A549 (cell line): ENCODE data around the gene OTOR. TPM values are rescaled to one million over a fixed set of nuclear protein-coding genes. Genes with fewer than 3 reads are reported as not detected.

ENCODE experiments used
- ATAC-seq, 2 experiments: fragments of 200-7000 bp in 1 of 2; fragments of >200 bp in 1 of 2; cut with Nextera tagmentation in 1 of 2; cut with Tn5 transposase in 1 of 2; 3 replicates each; pipeline versions ENCODE4 v1.8.0 to v1.9.1; 2018 to 2020; ENCODE audit warnings: mild to moderate bottlenecking in 1 of 2, moderate library complexity in 1 of 2
- CTCF ChIA-PET: fragments of 300-600 bp; sonication (Branson Sonifier 250); formaldehyde crosslinking; extraction: SDS; loops from one replicate; lab custom pipeline; 2021; ENCODE audit warnings: antibody characterized with exemption, inconsistent platforms; lab: Yijun Ruan, JAX
- POLR2A ChIA-PET: fragments of 350-600 bp; formaldehyde crosslinking; extraction: SDS; loops from one replicate; lab custom pipeline; 2021; ENCODE audit warnings: antibody characterized with exemption, inconsistent platforms; lab: Yijun Ruan, JAX
- DNase-seq, 2 experiments: peaks; one replicate each; pipeline versions ENCODE4 v3.0.0 to v3.0.0-alpha.2; 2011 to 2016; ENCODE audit warnings: low read depth in 1 of 2, low spot score in 1 of 2
- FAIRE-seq: peaks from 2 replicates; lab custom pipeline; 2011; peaks lifted over from hg19 to GRCh38; lab: Jason Lieb, UNC
- H3K27ac ChIP-seq, 2 experiments: fragments of >200 bp; sonication (Bioruptor Twin); formaldehyde crosslinking; 3 replicates each; pipeline ENCODE4 v1.5.1; 2016 to 2017
- H3K4me1 ChIP-seq: fragments of >200 bp; sonication (Bioruptor Twin); formaldehyde crosslinking; 3 replicates; pipeline ENCODE4 v1.6.1; 2016
- H3K4me2 ChIP-seq: fragments of >200 bp; sonication (Bioruptor Twin); formaldehyde crosslinking; 3 replicates; pipeline ENCODE4 v1.6.1; 2016
- H3K4me3 ChIP-seq: fragments of >200 bp; sonication (Bioruptor Twin); formaldehyde crosslinking; 3 replicates; pipeline ENCODE4 v1.5.1; 2016
- H3K9me3 ChIP-seq: fragments of >200 bp; sonication (Bioruptor Twin); formaldehyde crosslinking; 3 replicates; pipeline ENCODE4 v1.6.1; 2016
- E2F6 ChIP-seq: IDR thresholded peaks from 2 replicates; pipeline ENCODE4 v1.6.1; 2012; ENCODE audit warnings: low read depth, borderline replicate concordance
- FOSB ChIP-seq: fragments of 250-450 bp; sonication (Bioruptor Pico); IDR thresholded peaks from 2 replicates; pipeline ENCODE4 v1.5.0; 2020; ENCODE audit warnings: mild to moderate bottlenecking, moderate library complexity
- FOXS1 ChIP-seq: fragments of 250-450 bp; sonication (Bioruptor Pico); IDR thresholded peaks from 2 replicates; pipeline ENCODE4 v1.5.0; 2020; ENCODE audit warnings: mild to moderate bottlenecking, moderate library complexity
- HMGXB4 ChIP-seq: fragments of 250-450 bp; sonication (Bioruptor Pico); IDR thresholded peaks from 2 replicates; pipeline ENCODE4 v1.5.0; 2021; ENCODE audit warnings: mild to moderate bottlenecking, moderate library complexity, borderline replicate concordance
- HOXA7 ChIP-seq: fragments of 250-450 bp; sonication (Bioruptor Pico); IDR thresholded peaks from 2 replicates; pipeline ENCODE4 v1.5.0; 2020; ENCODE audit warnings: mild to moderate bottlenecking, moderate library complexity
- HOXB13 ChIP-seq: fragments of 250-450 bp; sonication (Bioruptor Pico); IDR thresholded peaks from 2 replicates; pipeline ENCODE4 v1.5.0; 2020; ENCODE audit warnings: low read depth, mild to moderate bottlenecking, moderate library complexity
- HOXB5 ChIP-seq: fragments of 250-450 bp; sonication (Bioruptor Pico); IDR thresholded peaks from 2 replicates; pipeline ENCODE4 v1.5.0; 2020; ENCODE audit warnings: mild to moderate bottlenecking, moderate library complexity
- JUN ChIP-seq, 2 experiments: fragments of >200 bp; sonication (Bioruptor Twin); formaldehyde crosslinking; IDR thresholded peaks; 2 replicates in 1 of 2; 3 replicates in 1 of 2; pipeline ENCODE4 v1.6.1; 2016 to 2017
- KDM1A ChIP-seq: fragments of 200-600 bp; sonication (generic); IDR thresholded peaks from 2 replicates; pipeline ENCODE4 v1.6.1; 2016; ENCODE audit warnings: low read depth, mild to moderate bottlenecking
- KDM5A ChIP-seq: fragments of 200-600 bp; sonication (generic); IDR thresholded peaks from 2 replicates; pipeline ENCODE4 v1.6.1; 2016; ENCODE audit warnings: antibody characterized with exemption, mild to moderate bottlenecking
- MAFK ChIP-seq: fragments of 450-650 bp; IDR thresholded peaks from 2 replicates; pipeline ENCODE4 v1.6.1; 2014; ENCODE audit not compliant: partially characterized antibody
- MYC ChIP-seq: IDR thresholded peaks from 2 replicates; pipeline ENCODE4 v1.6.1; 2012; ENCODE audit warnings: mild to moderate bottlenecking, inconsistent platforms, low read length, improper control_type of control experiment, borderline replicate concordance
- NPAS2 ChIP-seq: fragments of 250-450 bp; sonication (Bioruptor Pico); IDR thresholded peaks from 2 replicates; pipeline ENCODE4 v1.8.0; 2022; ENCODE audit warnings: mild to moderate bottlenecking, moderate library complexity, borderline replicate concordance
- RCOR1 ChIP-seq: fragments of 150-350 bp; IDR thresholded peaks from 2 replicates; pipeline ENCODE4 v1.6.1; 2014; ENCODE audit warnings: antibody characterized with exemption, low read length, low read depth
- TP53 ChIP-seq: fragments of 250-450 bp; sonication (Bioruptor Pico); IDR thresholded peaks from 2 replicates; pipeline ENCODE4 v1.5.0; 2021; ENCODE audit warnings: mild to moderate bottlenecking, moderate library complexity
- ZSCAN20 ChIP-seq: fragments of 250-450 bp; sonication (Bioruptor Pico); IDR thresholded peaks from 2 replicates; pipeline ENCODE4 v1.8.0; 2022; ENCODE audit warnings: mild to moderate bottlenecking, moderate library complexity
- WGBS: methylation state at CpG from one replicate; pipeline ENCODE4 v1.1.6; 2017; ENCODE audit errors: missing lambda C conversion rate; 5-methylcytosine and 5-hydroxymethylcytosine counted together
- polyA plus RNA-seq, 4 experiments: library from polyadenylated mRNA; depleted of rRNA in 3 of 4; stranded (reverse); fragments of >200 nt; fragmentation: RNase III in 1 of 4; extraction: RNeasy Plus Mini Kit Qiagen cat#74134 plus additional on column Dnase treatment in 1 of 4; gene quantifications; 2 replicates in 3 of 4; 3 replicates in 1 of 4; pipeline ENCODE4 v1.2.3, GENCODE V29; 2011 to 2017

Gene OTOR
- polyA plus RNA-seq, 2 of the 4 experiments (the other 2 are of a cell fraction), result not detected

- ATAC-seq, result no peak
- WGBS, result 1% methylated on average over 4 of the region's 4 CpGs
- POLR2A ChIA-PET, result no interaction called here
- no peak overlapping the region for H3K27ac ChIP-seq
- peak; percentile 23 for FAIRE-seq
- TF ChIP-seq KDM5A (no peak), TP53 (CRISPR knock-in tag) (no peak), KDM1A (no peak), HOXA7 (CRISPR knock-in tag) (no peak), FOSB (CRISPR knock-in tag) (no peak), E2F6 (no peak), JUN (IDR thresholded peaks at IDR 0.05) (no peak)
- no peaks in the 10 kb centered on the region for H3K4me1 ChIP-seq
- no peak overlapping the region for H3K4me2 ChIP-seq
- H3K4me3 ChIP-seq, result no peak overlapping the region
- H3K9me3 ChIP-seq, result no peaks in the 10 kb centered on the region
- no peak for DNase-seq
- CTCF ChIA-PET, result interaction anchor here (4.3 kb wide), 1 partner anchor 247 kb away, joined by 14 read pairs; no protein-coding TSS in a partner anchor
Measured at GRCh38 chr20:16764560-16764959, 16.4 kb downstream of the OTOR start.

GRCh38 chr20:16771213-16771612, 23.1 kb downstream of the OTOR start:
- Histone ChIP-seq H3K27ac (no peak overlapping the region), H3K9me3 (no peaks in the 10 kb centered on the region), H3K4me3 (no peak overlapping the region), H3K4me1 (no peaks in the 10 kb centered on the region), H3K4me2 (no peak overlapping the region)
- DNase-seq, result no peak
- ATAC-seq, result no peak
- ChIA-PET CTCF (interaction anchor here (1.8 kb wide), 1 partner anchor 9 kb away, joined by 7 read pairs; no protein-coding TSS in a partner anchor), POLR2A (no interaction called here)
- TF ChIP-seq MAFK (peak; percentile 77), NPAS2 (CRISPR knock-in tag) (no peak)
- FAIRE-seq, result no peak

- H3K9me3 ChIP-seq, result no peaks in the 10 kb centered on the region
- WGBS, result 2% methylated on average over 1 of the region's 1 CpG
- H3K4me1 ChIP-seq, result no peaks in the 10 kb centered on the region
- no peak overlapping the region for H3K4me3 ChIP-seq
- POLR2A ChIA-PET, result no interaction called here
- TF ChIP-seq FOXS1 (CRISPR knock-in tag), result no peak
- no peak for TF ChIP-seq HOXB5
- TF ChIP-seq HOXA7 (CRISPR knock-in tag), result no peak
- no peak for TF ChIP-seq ZSCAN20
- no peak for TF ChIP-seq RCOR1
- TF ChIP-seq HMGXB4, result no peak
- TF ChIP-seq HOXB13 (CRISPR knock-in tag), result no peak
- TF ChIP-seq, all 56 proteins: peak for 0
- ATAC-seq (no peak), DNase-seq (no peak), FAIRE-seq (no peak)
- Histone ChIP-seq H3K27ac (no peak overlapping the region), H3K4me2 (no peak overlapping the region)
- CTCF ChIA-PET, result interaction anchor here (5.6 kb wide), 1 partner anchor 14 kb away, joined by 34 read pairs; no protein-coding TSS in a partner anchor
Measured at GRCh38 chr20:16775961-16776360, 27.8 kb downstream of the OTOR start.

GRCh38 chr20:16777126-16777525, 29.0 kb downstream of the OTOR start:
- WGBS, result 4% methylated on average over 1 of the region's 1 CpG
- CTCF ChIA-PET, result interaction anchor here (0.8 to 5.6 kb wide), 2 partner anchors 15 to 301 kb away, joined by 3 to 34 read pairs; no protein-coding TSS in a partner anchor
- DNase-seq, result no peak
- FAIRE-seq, result no peak
- Histone ChIP-seq H3K4me2 (no peak overlapping the region), H3K4me1 (no peaks in the 10 kb centered on the region), H3K9me3 (0 out of 3 replicates have a peak, but pooled peaks cover 5% of the 10 kb centered on the region), H3K27ac (no peak overlapping the region), H3K4me3 (no peak overlapping the region)
- ATAC-seq, result no peak
- POLR2A ChIA-PET, result no interaction called here
- TF ChIP-seq MYC, result no peak
